GM18858 (cell line): ENCODE results near the gene B3GALT4.
A peak's percentile ranks its signal among the peaks of the same experiment; 100 is the strongest.
"Not testable (repeated sequence)": the region's sequence is repeated elsewhere in the genome, so short reads cannot be mapped to it uniquely, and the experiment has no call there.

ENCODE experiments used
- ATAC-seq: cut with Tn5 transposase; IDR thresholded peaks from one replicate; pipeline ENCODE4 v1.9.1; 2021; ENCODE audit not compliant: unreplicated experiment

The B3GALT4 gene

GRCh38 chr6:33276864-33277662 is at the start of gene B3GALT4:
Gene B3GALT4, plus strand, starts transcription at chr6:33277123. Its CDS starts 297 bp downstream, at chr6:33277420.
- peak; percentile 44 for ATAC-seq

- ATAC-seq: no peak
These were observed 41.7 kb upstream of the B3GALT4 start for GRCh38 chr6:33235221-33235634.

GRCh38 chr6:33236328-33236727 is 40.6 kb upstream of the B3GALT4 start:
- ATAC-seq: no peak

- ATAC-seq: no peak
These were observed 40.1 kb upstream of the B3GALT4 start for GRCh38 chr6:33236852-33237251.

- ATAC-seq: no peak
These were observed 39.2 kb upstream of the B3GALT4 start for GRCh38 chr6:33237741-33238140.

GRCh38 chr6:33241968-33242367 is 35.0 kb upstream of the B3GALT4 start:
- no peak for ATAC-seq

GRCh38 chr6:33243476-33243875 is 33.4 kb upstream of the B3GALT4 start:
- ATAC-seq: no peak

- no peak for ATAC-seq
These were observed 28.8 kb upstream of the B3GALT4 start for GRCh38 chr6:33247977-33248642.

- ATAC-seq: no peak
These were observed 28.3 kb upstream of the B3GALT4 start for GRCh38 chr6:33248643-33248931.

- peak; percentile 74 for ATAC-seq
These were observed 27.8 kb upstream of the B3GALT4 start for GRCh38 chr6:33248932-33249731.

GRCh38 chr6:33249732-33250630 is 26.9 kb upstream of the B3GALT4 start:
- ATAC-seq: no peak

- no peak for ATAC-seq
These were observed 26.2 kb upstream of the B3GALT4 start for GRCh38 chr6:33250731-33251130.

- no peak for ATAC-seq
These were observed 25.4 kb upstream of the B3GALT4 start for GRCh38 chr6:33251395-33252012.

GRCh38 chr6:33252759-33253158 is 24.2 kb upstream of the B3GALT4 start:
- ATAC-seq: no peak

- no peak for ATAC-seq
These were observed 22.3 kb upstream of the B3GALT4 start for GRCh38 chr6:33254591-33254990.

- no peak for ATAC-seq
These were observed 17.9 kb upstream of the B3GALT4 start for GRCh38 chr6:33259032-33259431.

GRCh38 chr6:33262490-33262889 is 14.4 kb upstream of the B3GALT4 start:
- ATAC-seq: not testable (repeated sequence)

- ATAC-seq: no peak
These were observed 12.9 kb upstream of the B3GALT4 start for GRCh38 chr6:33264015-33264414.

GRCh38 chr6:33271117-33271467 is 5.8 kb upstream of the B3GALT4 start:
- ATAC-seq: peak; percentile 10

GRCh38 chr6:33271468-33272274 is 5.3 kb upstream of the B3GALT4 start, which contains the start of the genes RPS18 and VPS52:
Gene RPS18, plus strand, starts transcription at chr6:33272075. Its CDS starts 45 bp downstream, at chr6:33272120.
Gene VPS52, minus strand, starts transcription at chr6:33271876. Its CDS starts 201 bp downstream, at chr6:33271675.
- peak; percentile 61 for ATAC-seq
